ENCODE measurements around the gene FIGNL1.

DNA sequence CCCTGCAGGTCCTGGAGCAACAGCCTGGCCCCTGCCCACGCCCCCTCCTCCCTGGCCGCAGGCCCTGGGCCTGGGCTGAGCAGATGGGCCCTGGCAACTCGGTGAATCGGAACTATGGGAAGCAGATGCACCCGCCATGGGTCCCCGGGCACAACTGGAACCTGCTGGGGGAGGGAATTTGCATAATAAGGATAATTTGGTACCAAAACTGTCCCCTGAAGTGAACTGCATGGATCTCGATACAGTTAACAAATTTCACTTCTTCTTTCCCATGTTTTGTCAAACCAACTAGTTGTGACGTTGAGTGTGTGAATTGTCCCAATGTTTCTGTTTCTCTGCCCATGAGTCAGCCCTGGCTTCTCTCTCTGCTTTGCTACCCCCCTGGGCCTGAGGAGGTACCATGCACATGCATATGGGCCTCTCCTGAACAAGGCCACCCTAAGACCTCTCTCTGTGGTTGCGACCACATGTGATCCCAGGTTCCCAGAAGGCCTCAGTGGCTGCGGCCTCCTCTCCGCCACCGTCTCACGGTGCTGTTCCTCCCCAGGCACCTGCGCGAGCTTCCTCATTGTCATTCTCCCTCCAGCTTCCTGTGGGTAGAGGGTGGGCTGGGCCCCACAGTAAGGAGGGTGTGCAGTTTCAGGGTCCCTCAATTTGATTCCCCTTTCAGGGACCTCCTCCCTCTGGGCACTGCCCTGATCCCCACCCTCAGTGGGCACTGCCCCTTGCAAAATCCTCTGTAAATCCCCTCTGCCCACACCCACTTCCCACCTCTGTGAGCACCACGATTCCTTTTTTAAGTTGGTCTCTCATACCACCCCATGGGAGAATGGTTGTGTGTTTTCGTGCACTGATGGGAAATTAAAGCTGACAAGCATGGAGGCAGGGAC is 40.0 kb downstream of the FIGNL1 start:
- TF ChIP-seq CTCF (IDR thresholded peaks at IDR 0.05) (no peak), ZFX (IDR thresholded peaks at IDR 0.05; ENCODE audit: borderline replicate concordance) (no peak)

Measured in 22Rv1 (cell line).